Gastrocnemius medialis (tissue), 4 donors: ENCODE results near the gene PPP1R3E.
"Not testable (repeated sequence)": the region's sequence is repeated elsewhere in the genome, so short reads cannot be mapped to it uniquely, and the experiment has no call there.

Experiments used
- CTCF ChIP-seq, 5 experiments: fragments of 450-650 bp in 3 of 5; fragments of 200-600 bp in 2 of 5; sonication (generic) in 2 of 5; IDR thresholded peaks in 4 of 5; conservative IDR thresholded peaks in 1 of 5; 1 replicate in 4 of 5; 2 replicates in 1 of 5; pipeline ENCODE4 v1.5.1; 2016 to 2019; ENCODE audit warnings: antibody characterized with exemption in 5 of 5, mild to moderate bottlenecking in 3 of 5, moderate library complexity in 3 of 5
- POLR2A ChIP-seq, 2 donors: fragments of 450-650 bp; IDR thresholded peaks; one replicate each; pipeline ENCODE4 v1.6.1; 2017; ENCODE audit warnings: antibody characterized with exemption in 2 of 2, mild to moderate bottlenecking in 2 of 2, moderate library complexity in 2 of 2

- not testable (repeated sequence) for TF ChIP-seq POLR2A (IDR thresholded peaks at IDR 0.05); CTCF (IDR thresholded peaks at IDR 0.05 in 4 of 5, conservative IDR thresholded peaks at IDR 0.05 in 1 of 5)
These were observed 41.8 kb downstream of the PPP1R3E start for GRCh38 chr14:23260849-23261248.
